GM23248 (cell line): Measurements from ENCODE around the gene PIGP.

Source experiments
- EZH2 ChIP-seq: fragments of 200-600 bp; sonication (generic); IDR thresholded peaks from 2 replicates; pipeline ENCODE4 v1.6.1; 2018; ENCODE audit warnings: antibody characterized with exemption, mild to moderate bottlenecking; ENCODE audit not compliant: insufficient read depth, poor library complexity, severe bottlenecking
- EZH2phosphoT487 ChIP-seq: fragments of 200-600 bp; sonication (generic); IDR thresholded peaks from 2 replicates; pipeline ENCODE4 v1.6.1; 2018; ENCODE audit warnings: antibody characterized with exemption, moderate library complexity, mild to moderate bottlenecking, low read depth; ENCODE audit not compliant: insufficient read depth

DNA sequence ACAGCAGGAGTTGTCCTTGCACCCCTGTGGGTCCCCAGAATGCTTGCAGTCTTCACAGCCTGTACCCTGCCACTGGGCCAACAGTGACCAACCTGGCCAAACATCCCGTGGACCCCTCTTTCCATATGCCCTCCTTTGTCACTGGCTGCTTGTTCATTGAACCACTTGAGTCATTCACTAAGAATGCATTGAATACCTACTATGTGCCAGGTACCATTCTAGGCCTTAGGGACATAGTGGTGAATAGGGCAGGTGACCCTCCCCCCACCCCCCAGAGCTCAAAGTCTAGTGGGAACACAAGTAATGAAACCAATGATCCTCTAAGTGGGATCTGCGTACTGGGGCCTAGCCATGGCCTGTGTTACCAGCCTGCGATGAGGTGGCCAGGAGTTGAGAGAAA, 28.2 kb downstream of the PIGP start:
- TF ChIP-seq EZH2, result no peak
- TF ChIP-seq EZH2phosphoT487, result no peak
